Activated T-cell treated with anti-CD3 and anti-CD28 coated beads, Interleukin-2, amount 50 U/mL, for 72 hours (primary cell): ENCODE measurements around the gene PHAX. TPM values are rescaled to one million over a fixed set of nuclear protein-coding genes. Genes with fewer than 3 reads are reported as not detected.

Experiments
- ATAC-seq, 2 donors: fragments of 150-1000 bp; cut with Tn5 transposase; replicated peaks in 1 of 2; 2 replicates each; pipeline ENCODE4 v1.10.0; 2021; ENCODE audit warnings: moderate library complexity in 2 of 2, mild to moderate bottlenecking in 1 of 2
- DNase-seq, 2 donors: peaks; one replicate each; pipeline ENCODE4 v3.0.0; 2021 to 2022; ENCODE audit warnings: mixed read lengths in 1 of 2
- H3K27ac Mint-ChIP-seq: one replicate; pipeline ENCODE4 v1.8.0; 2022; ENCODE audit warnings: mild to moderate bottlenecking, moderate library complexity, mixed read lengths
- H3K27me3 Mint-ChIP-seq: one replicate; pipeline ENCODE4 v1.8.0; 2022; ENCODE audit warnings: low read depth, mixed read lengths
- H3K36me3 Mint-ChIP-seq, 2 donors: one replicate each; pipeline ENCODE4 v1.8.0; 2022; ENCODE audit warnings: mixed read lengths in 2 of 2, mild to moderate bottlenecking in 1 of 2; ENCODE audit not compliant: insufficient read depth in 2 of 2
- H3K4me1 Mint-ChIP-seq: one replicate; pipeline ENCODE4 v1.8.0; 2022; ENCODE audit warnings: low read depth, mixed read lengths
- H3K4me3 Mint-ChIP-seq, 2 donors: one replicate each; pipeline ENCODE4 v1.8.0; 2022; ENCODE audit warnings: mild to moderate bottlenecking in 2 of 2, mixed read lengths in 2 of 2, moderate library complexity in 2 of 2
- H3K9me3 Mint-ChIP-seq, 2 donors: one replicate each; pipeline ENCODE4 v1.8.0; 2022; ENCODE audit warnings: mixed read lengths in 2 of 2
- total RNA-seq, 2 donors: library from RNA; stranded (reverse); gene quantifications; one replicate each; pipeline ENCODE4 v1.2.3, GENCODE V29; 2022

The PHAX gene
- total RNA-seq, 2 donors from 2014 or later = 30.6 to 40.0 TPM

DNA sequence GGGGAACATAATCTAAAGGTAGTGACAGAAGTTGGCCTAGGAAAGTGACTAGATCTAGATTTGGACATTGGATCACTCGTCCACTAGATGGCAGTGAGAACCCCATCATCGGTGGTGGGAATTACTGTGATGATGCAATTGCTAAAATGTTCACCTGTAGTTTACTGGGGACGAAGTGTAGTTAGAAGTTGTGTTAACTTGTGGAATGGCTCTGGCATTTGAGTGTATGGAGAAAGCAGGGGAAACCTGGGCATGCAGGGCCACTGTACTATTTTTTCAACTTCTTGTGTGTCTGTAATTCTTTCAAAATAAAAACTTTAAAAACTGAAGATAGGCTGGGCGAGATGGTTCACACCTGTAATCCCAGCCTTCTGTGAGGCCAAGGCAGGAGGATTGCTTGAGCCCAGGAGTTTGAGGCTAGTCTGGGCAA is 75.5 kb downstream of the PHAX start:
- peaks cover 6% of the 10 kb centered on the region for H3K27me3 Mint-ChIP-seq
- H3K36me3 Mint-ChIP-seq = peaks cover under 1 to 2% of the 10 kb centered on the region in 2 donors

More for the DNA sequence above, 75.5 kb downstream of the PHAX start:
- ATAC-seq (peak; percentile 86 to 90), DNase-seq (peak; percentile 65 to 74)
- Mint-ChIP-seq H3K9me3 (peaks cover 4% of the 10 kb centered on the region in 2 donors), H3K4me3 (peak overlapping the region in 1 of 2 donors; percentile 4), H3K4me1 (peaks cover 15% of the 10 kb centered on the region), H3K27ac (peak overlapping the region; percentile 13)

Other genes with a start within 250 kb of the PHAX start
- gene GRAMD2B, start 177.5 kb upstream of the PHAX start, total RNA-seq = 10 to 100 TPM; 12.7 to 15.7 TPM
- 1 to 10 TPM; 4.8 to 5.8 TPM for gene ALDH7A1, start 5.7 kb upstream of the PHAX start, total RNA-seq
- gene LMNB1, start 176.2 kb downstream of the PHAX start, total RNA-seq = 100 to 1,000 TPM; 186 to 211 TPM